K562 (cell line): ENCODE data around the gene PRPH2. TPM values are rescaled to one million over a fixed set of nuclear protein-coding genes. Genes with fewer than 3 reads are reported as not detected.

ENCODE experiments used
- ATF6 ChIP-seq: sonication (generic); formaldehyde crosslinking; IDR thresholded peaks from 2 replicates; pipeline ENCODE4 v1.4.0; 2020; ENCODE audit warnings: mild to moderate bottlenecking, missing genetic modification reagents
- CREB5 ChIP-seq: fragments of 250-450 bp; sonication (Bioruptor Pico); IDR thresholded peaks from 2 replicates; pipeline ENCODE4 v1.5.0; 2020; ENCODE audit warnings: mild to moderate bottlenecking
- EZH2 ChIP-seq: IDR thresholded peaks from 2 replicates; pipeline ENCODE4 v1.6.1; 2012; ENCODE audit warnings: low read depth, mild to moderate bottlenecking, inconsistent platforms, low read length, borderline replicate concordance
- FOXM1 ChIP-seq, 2 experiments: fragments of 450-650 bp in 1 of 2; sonication (generic) in 1 of 2; formaldehyde crosslinking in 1 of 2; IDR thresholded peaks; 2 replicates each; pipeline versions ENCODE4 v1.6.1 to v1.9.0; 2017 to 2022; ENCODE audit warnings: low read depth in 2 of 2, mild to moderate bottlenecking in 2 of 2, missing genetic modification reagents in 1 of 2, moderate library complexity in 1 of 2
- GMEB1 ChIP-seq: fragments of 250-450 bp; sonication (Bioruptor Pico); IDR thresholded peaks from 2 replicates; pipeline ENCODE4 v1.4.0; 2020; ENCODE audit warnings: mild to moderate bottlenecking
- GTF2A2 ChIP-seq: IDR thresholded peaks from 2 replicates; pipeline ENCODE4 v1.6.1; 2016; ENCODE audit warnings: mild to moderate bottlenecking, missing genetic modification characterization, missing compliant biosample characterization
- NFATC3 ChIP-seq: fragments of 450-650 bp; IDR thresholded peaks from 2 replicates; pipeline ENCODE4 v1.6.1; 2017; ENCODE audit warnings: mild to moderate bottlenecking
- RBM14 ChIP-seq: fragments of 200-400 bp; formaldehyde crosslinking; IDR thresholded peaks from 2 replicates; pipeline ENCODE4 v1.6.1; 2018; ENCODE audit warnings: low read depth, mild to moderate bottlenecking, low read length, moderate library complexity, borderline replicate concordance; ENCODE audit not compliant: insufficient read depth
- TCF3 ChIP-seq: sonication (generic); formaldehyde crosslinking; IDR thresholded peaks from 2 replicates; pipeline ENCODE4 v1.4.0; 2020; ENCODE audit warnings: mild to moderate bottlenecking, missing genetic modification reagents
- THRA ChIP-seq: fragments of 450-650 bp; IDR thresholded peaks from 2 replicates; pipeline ENCODE4 v1.6.1; 2017; ENCODE audit warnings: mild to moderate bottlenecking, moderate library complexity
- ZNF146 ChIP-seq: IDR thresholded peaks from one replicate; pipeline ENCODE4 v1.6.1; 2018; ENCODE audit warnings: missing compliant biosample characterization; ENCODE audit not compliant: unreplicated experiment
- ZNF592 ChIP-seq: fragments of 450-650 bp; IDR thresholded peaks from 2 replicates; pipeline ENCODE4 v1.6.1; 2017; ENCODE audit warnings: antibody characterized with exemption, mild to moderate bottlenecking
- polyA plus RNA-seq, 8 experiments: library from polyadenylated mRNA; depleted of rRNA in 4 of 8; stranded (reverse) in 5 of 8; unstranded in 3 of 8; fragments of >200 nt; fragmentation: Nextera tagmentation in 2 of 8; fragmentation: Illumina TruSeq in 1 of 8; extraction: Ambion mirVana in 2 of 8; extraction: Trizol in 1 of 8; gene quantifications; 2 replicates each; pipeline versions ENCODE4 v1.2.1 to v1.2.3, GENCODE V29; 2011 to 2014; ENCODE audit warnings: inconsistent platforms in 1 of 8, missing spikeins in 1 of 8
- total RNA-seq, 7 experiments: library from RNA; depleted of rRNA in 6 of 7; stranded (reverse); fragments of >200 nt in 6 of 7; fragmentation: Illumina TruSeq in 2 of 7; extraction: Trizol in 2 of 7; gene quantifications; 2 replicates each; pipeline versions ENCODE4 v1.2.1 to v1.2.3, GENCODE V29; 2011 to 2021; ENCODE audit warnings: low replicate concordance in 1 of 7

PRPH2 gene
- total and polyA plus RNA-seq, 9 of the 15 experiments (the other 6 are each of a cell fraction or from before 2014, with no cell fraction given), result 0.03 to 0.11 (median 0.03) TPM; not detected in 5

GRCh38 chr6:42661540-42662153 is 60.8 kb downstream of the PRPH2 start (continued):
- 0 out of 2 replicates have a peak, but pooled peaks have one; percentile 27 for TF ChIP-seq ZNF592
- no peak for TF ChIP-seq ATF6 (CRISPR knock-in tag)
- TF ChIP-seq NFATC3, result no peak
- no peak for TF ChIP-seq CREB5
- TF ChIP-seq TCF3 (CRISPR knock-in tag), result no peak
- no peak for TF ChIP-seq RBM14
- no peak for TF ChIP-seq EZH2
- no peak for TF ChIP-seq FOXM1 (IDR thresholded peaks at IDR 0.05; ENCODE audit: low read depth)
- no peak for TF ChIP-seq FOXM1 (CRISPR knock-in tag; IDR thresholded peaks at IDR 0.05; ENCODE audit: low read depth)
- no peak for TF ChIP-seq ZNF146 (CRISPR knock-in tag)
- TF ChIP-seq THRA, result no peak
- no peak for TF ChIP-seq GMEB1
- no peak for TF ChIP-seq GTF2A2 (tag)
